SH-SY5Y (cell line): ENCODE data around the gene AQP3.

Source experiments
- GATA2 ChIP-seq: IDR thresholded peaks from 2 replicates; pipeline ENCODE4 v1.6.1; 2011; ENCODE audit warnings: mild to moderate bottlenecking, low read depth, low read length
- GATA3 ChIP-seq: IDR thresholded peaks from 2 replicates; pipeline ENCODE4 v1.6.1; 2011; ENCODE audit warnings: low read depth, mild to moderate bottlenecking, low read length, moderate library complexity

- TF ChIP-seq GATA3 (no peak), GATA2 (no peak)
Observed at GRCh38 chr9:33440609-33441008, 6.8 kb downstream of the AQP3 start.
